ENCODE data around the gene AGAP1. TPM values are rescaled to one million over a fixed set of nuclear protein-coding genes. Genes with fewer than 3 reads are reported as not detected.

Gene AGAP1
- total and polyA plus RNA-seq, 10 donors: 1.1 to 26.6 (median 11.3) TPM

- no peak overlapping the region for H3K27ac ChIP-seq
- intact Hi-C loops (cut with DNase I; ENCODE audit: low total_unique reads): no loop called here
- no peaks in the 10 kb centered on the region for H3K36me3 ChIP-seq
- WGBS, 5 donors: 82 to 95% (median 84%) methylated on average over 9 of the region's 9 CpGs
- no peaks in the 10 kb centered on the region for H3K9me3 ChIP-seq
- TF ChIP-seq CTCF (IDR thresholded peaks at IDR 0.05 in 8 of 11, conservative IDR thresholded peaks at IDR 0.05 in 3 of 11) (no peak), POLR2AphosphoS5 (IDR thresholded peaks at IDR 0.05) (no peak), POLR2A (IDR thresholded peaks at IDR 0.05) (no peak)
- no peak overlapping the region for H3K4me3 ChIP-seq
- peaks cover 0 to 10% (median 7%) of the 10 kb centered on the region in 6 donors for H3K4me1 ChIP-seq
- H3K27me3 ChIP-seq (replicated peaks in 1 of 7): peaks cover 0 to 6% (median 0%) of the 10 kb centered on the region in 7 donors
- no peak for DNase-seq
Measured at GRCh38 chr2:235698028-235698427, 204.2 kb downstream of the AGAP1 start.

GRCh38 chr2:235698491-235698890 lies 204.6 kb downstream of the AGAP1 start:
- Histone ChIP-seq H3K27ac (no peak overlapping the region), H3K9me3 (no peaks in the 10 kb centered on the region), H3K36me3 (no peaks in the 10 kb centered on the region), H3K27me3 (replicated peaks in 1 of 7) (peaks cover 0 to 6% (median 0%) of the 10 kb centered on the region in 7 donors), H3K4me3 (no peak overlapping the region), H3K4me1 (peaks cover 0 to 10% (median 7%) of the 10 kb centered on the region in 6 donors)
- TF ChIP-seq CTCF (IDR thresholded peaks at IDR 0.05 in 8 of 11, conservative IDR thresholded peaks at IDR 0.05 in 3 of 11): no peak
- TF ChIP-seq POLR2AphosphoS5 (IDR thresholded peaks at IDR 0.05): no peak
- no peak for TF ChIP-seq POLR2A (IDR thresholded peaks at IDR 0.05)
- 86 to 96% (median 93%) methylated on average over 7 of the region's 7 CpGs for WGBS, 5 donors
- intact Hi-C loops (cut with DNase I; ENCODE audit: low total_unique reads): no loop called here
- no peak for DNase-seq

GRCh38 chr2:235699576-235699975 lies 205.7 kb downstream of the AGAP1 start:
- DNase-seq: no peak
- no peak overlapping the region for H3K27ac ChIP-seq
- WGBS, 5 donors: 83 to 90% (median 88%) methylated on average over 5 of the region's 5 CpGs
- no peaks in the 10 kb centered on the region for H3K9me3 ChIP-seq
- peaks cover 0 to 10% (median 7%) of the 10 kb centered on the region in 6 donors for H3K4me1 ChIP-seq
- TF ChIP-seq CTCF (IDR thresholded peaks at IDR 0.05 in 8 of 11, conservative IDR thresholded peaks at IDR 0.05 in 3 of 11) (no peak), POLR2AphosphoS5 (IDR thresholded peaks at IDR 0.05) (no peak), POLR2A (IDR thresholded peaks at IDR 0.05) (no peak)
- H3K36me3 ChIP-seq: no peaks in the 10 kb centered on the region
- peaks cover 0 to 6% (median 0%) of the 10 kb centered on the region in 7 donors for H3K27me3 ChIP-seq (replicated peaks in 1 of 7)
- H3K4me3 ChIP-seq: no peak overlapping the region
- intact Hi-C loops (cut with DNase I; ENCODE audit: low total_unique reads): no loop called here

- Histone ChIP-seq H3K27me3 (replicated peaks in 1 of 7) (peaks cover 0 to 6% (median 0%) of the 10 kb centered on the region in 7 donors), H3K9me3 (no peaks in the 10 kb centered on the region), H3K36me3 (no peaks in the 10 kb centered on the region), H3K4me3 (no peak overlapping the region), H3K4me1 (peaks cover 0 to 10% (median 7%) of the 10 kb centered on the region in 6 donors), H3K27ac (no peak overlapping the region)
- TF ChIP-seq POLR2AphosphoS5 (IDR thresholded peaks at IDR 0.05) (no peak), POLR2A (IDR thresholded peaks at IDR 0.05) (no peak), CTCF (IDR thresholded peaks at IDR 0.05 in 8 of 11, conservative IDR thresholded peaks at IDR 0.05 in 3 of 11) (no peak)
- 42 to 54% (median 50%) methylated on average over 13 of the region's 13 CpGs for WGBS, 5 donors
- intact Hi-C loops (cut with DNase I; ENCODE audit: low total_unique reads): no loop called here
- no peak for DNase-seq
Measured at GRCh38 chr2:235701206-235701981, 207.6 kb downstream of the AGAP1 start.

Measured in spleen (tissue), 11 donors.